SK-N-SH treated with all-trans-retinoic acid at 6 μM for 48 hours (cell line): Measurements from ENCODE around the gene KAT2B.

Experiments
- CSDC2 ChIP-seq: fragments of 250-450 bp; sonication (Bioruptor Pico); IDR thresholded peaks from 2 replicates; pipeline ENCODE4 v1.5.0; 2020; ENCODE audit warnings: mild to moderate bottlenecking, moderate library complexity
- TOX ChIP-seq: fragments of 250-450 bp; sonication (Bioruptor Pico); IDR thresholded peaks from 2 replicates; pipeline ENCODE4 v1.8.0; 2021; ENCODE audit warnings: mild to moderate bottlenecking, moderate library complexity, borderline replicate concordance

- TF ChIP-seq CSDC2 (CRISPR knock-in tag) (no peak), TOX (no peak)
These were observed 7.1 kb downstream of the KAT2B start for GRCh38 chr3:20047341-20047779.
